Thyroid gland (tissue), 4 donors: ENCODE results near the gene APOBEC2. TPM values are rescaled to one million over a fixed set of nuclear protein-coding genes. Genes with fewer than 3 reads are reported as not detected.

Experiments
- DNase-seq, 2 donors: peaks; one replicate each; pipeline ENCODE4 v3.0.0-alpha.2; 2019
- H3K27ac ChIP-seq, 3 donors: fragments of 200-600 bp; sonication (generic); 1 replicate in 2 of 3; 2 replicates in 1 of 3; pipeline ENCODE4 v1.5.1; 2016 to 2019; ENCODE audit warnings: mild to moderate bottlenecking in 1 of 3, moderate library complexity in 1 of 3
- H3K27me3 ChIP-seq: fragments of 200-600 bp; sonication (generic); one replicate; pipeline ENCODE4 v1.5.1; 2019
- H3K36me3 ChIP-seq, 2 donors: fragments of 200-600 bp; sonication (generic); one replicate each; pipeline ENCODE4 v1.5.1; 2016 to 2019
- H3K4me1 ChIP-seq, 2 donors: fragments of 200-600 bp; sonication (generic); one replicate each; pipeline ENCODE4 v1.5.1; 2017 to 2019
- H3K4me3 ChIP-seq, 3 donors: fragments of 200-600 bp; sonication (generic); replicated peaks in 1 of 3; 1 replicate in 2 of 3; 2 replicates in 1 of 3; pipeline ENCODE4 v1.5.1; 2016; ENCODE audit warnings: mild to moderate bottlenecking in 1 of 3
- H3K9me3 ChIP-seq: fragments of 200-600 bp; sonication (generic); one replicate; pipeline ENCODE4 v1.5.1; 2017
- POLR2A ChIP-seq, 2 donors: fragments of 450-650 bp; IDR thresholded peaks; one replicate each; pipeline ENCODE4 v1.6.1; 2017; ENCODE audit warnings: antibody characterized with exemption in 2 of 2, mild to moderate bottlenecking in 2 of 2, moderate library complexity in 1 of 2
- WGBS, 2 donors: methylation state at CpG; one replicate each; pipeline ENCODE4 v1.1.5; 2017; 5-methylcytosine and 5-hydroxymethylcytosine counted together
- intact Hi-C: fragments of 100-400 bp; cut with DNase I; formaldehyde crosslinking; loops from one replicate; pipeline ENCODE4 v1.15.1; 2023
- total RNA-seq, 4 donors: library from RNA; depleted of rRNA; stranded (reverse); fragments of >200 nt; gene quantifications; one replicate each; pipeline ENCODE4 v1.2.3, GENCODE V29; 2016
- TF ChIP-seq, protein P1 (sequence below), 6 experiments: fragments of 200-600 bp in 3 of 6; fragments of 450-650 bp in 3 of 6; sonication (generic) in 3 of 6; IDR thresholded peaks; one replicate each; pipeline ENCODE4 v1.5.1; 2016 to 2019; ENCODE audit warnings: antibody characterized with exemption in 6 of 6, mild to moderate bottlenecking in 2 of 6, inconsistent platforms in 1 of 6, moderate library complexity in 1 of 6

APOBEC2 gene
- total RNA-seq, 4 donors from 2014 or later: not detected

- Histone ChIP-seq H3K4me1 (peaks cover 5 to 14% of the 10 kb centered on the region in 2 donors), H3K9me3 (no peaks in the 10 kb centered on the region), H3K27me3 (no peaks in the 10 kb centered on the region), H3K4me3 (no peak overlapping the region), H3K36me3 (no peaks in the 10 kb centered on the region), H3K27ac (no peak overlapping the region)
- intact Hi-C loops: no loop called here
- TF ChIP-seq, protein P1, sequence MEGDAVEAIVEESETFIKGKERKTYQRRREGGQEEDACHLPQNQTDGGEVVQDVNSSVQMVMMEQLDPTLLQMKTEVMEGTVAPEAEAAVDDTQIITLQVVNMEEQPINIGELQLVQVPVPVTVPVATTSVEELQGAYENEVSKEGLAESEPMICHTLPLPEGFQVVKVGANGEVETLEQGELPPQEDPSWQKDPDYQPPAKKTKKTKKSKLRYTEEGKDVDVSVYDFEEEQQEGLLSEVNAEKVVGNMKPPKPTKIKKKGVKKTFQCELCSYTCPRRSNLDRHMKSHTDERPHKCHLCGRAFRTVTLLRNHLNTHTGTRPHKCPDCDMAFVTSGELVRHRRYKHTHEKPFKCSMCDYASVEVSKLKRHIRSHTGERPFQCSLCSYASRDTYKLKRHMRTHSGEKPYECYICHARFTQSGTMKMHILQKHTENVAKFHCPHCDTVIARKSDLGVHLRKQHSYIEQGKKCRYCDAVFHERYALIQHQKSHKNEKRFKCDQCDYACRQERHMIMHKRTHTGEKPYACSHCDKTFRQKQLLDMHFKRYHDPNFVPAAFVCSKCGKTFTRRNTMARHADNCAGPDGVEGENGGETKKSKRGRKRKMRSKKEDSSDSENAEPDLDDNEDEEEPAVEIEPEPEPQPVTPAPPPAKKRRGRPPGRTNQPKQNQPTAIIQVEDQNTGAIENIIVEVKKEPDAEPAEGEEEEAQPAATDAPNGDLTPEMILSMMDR (IDR thresholded peaks at IDR 0.05): no peak
- no peak for TF ChIP-seq POLR2A (IDR thresholded peaks at IDR 0.05)
- 89 to 91% methylated on average over 13 of the region's 13 CpGs for WGBS, 2 donors
- no peak for DNase-seq
Observed at GRCh38 chr6:41037107-41037900, 15.7 kb upstream of the APOBEC2 start.

DNA sequence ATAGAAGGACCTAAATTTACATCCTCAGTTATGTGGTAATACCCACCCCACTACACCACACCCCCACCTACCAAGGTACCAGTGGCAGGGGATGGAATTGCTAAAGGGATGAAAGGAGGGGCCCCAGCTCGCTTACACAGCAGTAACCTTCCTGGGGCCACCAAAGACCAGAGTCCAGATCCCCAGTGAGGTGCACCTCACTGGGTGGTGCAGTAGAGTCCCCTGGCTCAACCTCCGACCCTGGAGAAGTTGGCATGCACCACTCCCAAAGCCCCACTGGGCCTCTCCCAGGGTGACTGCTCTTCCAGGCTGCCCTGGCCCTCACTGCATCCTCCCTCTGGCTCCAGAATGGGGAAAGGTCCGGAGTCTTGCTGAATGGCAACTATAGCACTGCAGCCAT, 14.8 kb upstream of the APOBEC2 start:
- TF ChIP-seq, protein P1 (IDR thresholded peaks at IDR 0.05): no peak
- TF ChIP-seq POLR2A (IDR thresholded peaks at IDR 0.05): no peak
- Histone ChIP-seq H3K4me3 (no peak overlapping the region), H3K27ac (no peak overlapping the region), H3K36me3 (no peaks in the 10 kb centered on the region), H3K27me3 (no peaks in the 10 kb centered on the region), H3K4me1 (peaks cover 5 to 14% of the 10 kb centered on the region in 2 donors), H3K9me3 (no peaks in the 10 kb centered on the region)
- DNase-seq: no peak
- intact Hi-C loops: no loop called here
- 89 to 94% methylated on average over 2 to 3 of the region's 3 CpGs for WGBS, 2 donors

GRCh38 chr6:41039060-41039998, 13.7 kb upstream of the APOBEC2 start, which contains the start of gene UNC5CL:
TSS of gene UNC5CL (minus strand) at chr6:41039221. CDS start at chr6:41035074, 4,147 bp downstream.
- WGBS, 2 donors: 59 to 85% methylated on average over 6 to 10 of the region's 10 CpGs
- Histone ChIP-seq H3K36me3 (no peaks in the 10 kb centered on the region), H3K27me3 (no peaks in the 10 kb centered on the region), H3K4me3 (no peak within 1 kb of the TSS), H3K9me3 (no peaks in the 10 kb centered on the region), H3K4me1 (peaks cover 5 to 14% of the 10 kb centered on the region in 2 donors), H3K27ac (peak within 1 kb of the TSS in 1 of 3 donors; percentile 57)
- DNase-seq: peak; percentile 87 to 88
- TF ChIP-seq, protein P1 (IDR thresholded peaks at IDR 0.05): peak in 4 of 6 experiments; percentile 55 to 78 (median 74)
- TF ChIP-seq POLR2A (IDR thresholded peaks at IDR 0.05): no peak
- intact Hi-C loops: no loop called here

GRCh38 chr6:41040101-41040939, 12.7 kb upstream of the APOBEC2 start:
- no peak for TF ChIP-seq POLR2A (IDR thresholded peaks at IDR 0.05)
- TF ChIP-seq, protein P1 (IDR thresholded peaks at IDR 0.05): no peak
- peaks cover 5 to 14% of the 10 kb centered on the region in 2 donors for H3K4me1 ChIP-seq
- no peak overlapping the region for H3K27ac ChIP-seq

More at GRCh38 chr6:41040101-41040939, 12.7 kb upstream of the APOBEC2 start:
- no peak overlapping the region for H3K4me3 ChIP-seq
- DNase-seq: no peak
- H3K9me3 ChIP-seq: no peaks in the 10 kb centered on the region
- H3K36me3 ChIP-seq: no peaks in the 10 kb centered on the region
- H3K27me3 ChIP-seq: no peaks in the 10 kb centered on the region
- intact Hi-C loops: no loop called here
- 72 to 80% methylated on average over 5 to 6 of the region's 6 CpGs for WGBS, 2 donors
